Occipital lobe (tissue), 2 donors: Measurements from ENCODE around the gene GATA2. TPM values are rescaled to one million over a fixed set of nuclear protein-coding genes. Genes with fewer than 3 reads are reported as not detected.

Experiments
- DNase-seq: peaks from one replicate; lab custom pipeline; 2025; lab: John Stamatoyannopoulos, UW
- total RNA-seq: library from RNA; depleted of rRNA; stranded (reverse); fragments of >200 nt; gene quantifications from one replicate; pipeline ENCODE4 v1.2.3, GENCODE V29; 2014

Gene GATA2
- 0.31 TPM for total RNA-seq

GRCh38 chr3:128492671-128493569 lies at the start of gene GATA2:
GATA2 (minus strand) TSS chr3:128493201; CDS start chr3:128487031, 6,170 bp downstream.
- no peak for DNase-seq

- no peak for DNase-seq
Measured at GRCh38 chr3:128541246-128541645, 48.2 kb upstream of the GATA2 start.

GRCh38 chr3:128539376-128539775 lies 46.4 kb upstream of the GATA2 start:
- no peak for DNase-seq

- DNase-seq, result no peak
Measured at GRCh38 chr3:128537091-128537703, 44.2 kb upstream of the GATA2 start.

- no peak for DNase-seq
Measured at GRCh38 chr3:128532012-128532983, 39.3 kb upstream of the GATA2 start.

- DNase-seq, result no peak
Measured at GRCh38 chr3:128524374-128525299, 31.6 kb upstream of the GATA2 start.

- no peak for DNase-seq
Measured at GRCh38 chr3:128523591-128523990, 30.6 kb upstream of the GATA2 start.

- DNase-seq, result no peak
Measured at GRCh38 chr3:128521715-128522114, 28.7 kb upstream of the GATA2 start.

GRCh38 chr3:128518587-128519490 lies 25.8 kb upstream of the GATA2 start:
- DNase-seq, result no peak

- no peak for DNase-seq
Measured at GRCh38 chr3:128517648-128518047, 24.6 kb upstream of the GATA2 start.

- DNase-seq, result no peak
Measured at GRCh38 chr3:128515967-128516366, 23.0 kb upstream of the GATA2 start.

GRCh38 chr3:128508852-128509251 lies 15.9 kb upstream of the GATA2 start:
- DNase-seq, result no peak

- DNase-seq, result no peak
Measured at GRCh38 chr3:128506754-128507153, 13.8 kb upstream of the GATA2 start.

- no peak for DNase-seq
Measured at GRCh38 chr3:128505771-128506170, 12.8 kb upstream of the GATA2 start.

- DNase-seq, result no peak
Measured at GRCh38 chr3:128504963-128505730, 12.1 kb upstream of the GATA2 start.

GRCh38 chr3:128504533-128504915 lies 11.5 kb upstream of the GATA2 start:
- DNase-seq, result no peak

GRCh38 chr3:128503751-128504532 lies 10.9 kb upstream of the GATA2 start:
- DNase-seq, result no peak

GRCh38 chr3:128503164-128503651 lies 10.2 kb upstream of the GATA2 start:
- no peak for DNase-seq
